BJ (cell line): Measurements from ENCODE around the gene EAPP. TPM values are rescaled to one million over a fixed set of nuclear protein-coding genes. Genes with fewer than 3 reads are reported as not detected.

Source experiments
- CTCF ChIA-PET: fragments of 350-600 bp; formaldehyde crosslinking; extraction: SDS; loops from one replicate; lab custom pipeline; 2021; ENCODE audit warnings: antibody characterized with exemption, inconsistent platforms; lab: Yijun Ruan, JAX
- POLR2A ChIA-PET: fragments of 300-600 bp; sonication (Branson Sonifier 250); formaldehyde crosslinking; extraction: SDS; loops from one replicate; lab custom pipeline; 2021; ENCODE audit warnings: antibody characterized with exemption; lab: Charles Lee
- DNase-seq: peaks from one replicate; pipeline ENCODE4 v3.0.0-alpha.2; 2011; ENCODE audit warnings: low read depth
- H3K27me3 ChIP-seq: 2 replicates; pipeline ENCODE4 v1.6.0; 2011; ENCODE audit warnings: low read length; ENCODE audit not compliant: control insufficient read depth, insufficient read depth
- H3K36me3 ChIP-seq: 2 replicates; pipeline ENCODE4 v1.5.1; 2011; ENCODE audit warnings: low read length; ENCODE audit not compliant: control insufficient read depth, insufficient read depth
- H3K4me3 ChIP-seq: 2 replicates; pipeline ENCODE4 v1.5.1; 2011; ENCODE audit warnings: low read depth, mild to moderate bottlenecking, control low read depth, low read length
- polyA minus RNA-seq: library from RNA; depleted of rRNA, polyadenylated mRNA; stranded (reverse); fragments of >200 nt; gene quantifications from 2 replicates; pipeline ENCODE4 v1.2.3, GENCODE V29; 2011; rRNA and poly(A)+ RNA removed
- polyA plus RNA-seq: library from polyadenylated mRNA; depleted of rRNA; stranded (reverse); fragments of >200 nt; gene quantifications from 2 replicates; pipeline ENCODE4 v1.2.3, GENCODE V29; 2011; rRNA removed
- TF ChIP-seq, protein P1 (sequence below): IDR thresholded peaks from 2 replicates; pipeline ENCODE4 v1.5.1; 2011; ENCODE audit warnings: low read depth, mild to moderate bottlenecking, control low read depth, inconsistent platforms, low read length, moderate library complexity; ENCODE audit not compliant: insufficient read depth

The EAPP gene, protein sequence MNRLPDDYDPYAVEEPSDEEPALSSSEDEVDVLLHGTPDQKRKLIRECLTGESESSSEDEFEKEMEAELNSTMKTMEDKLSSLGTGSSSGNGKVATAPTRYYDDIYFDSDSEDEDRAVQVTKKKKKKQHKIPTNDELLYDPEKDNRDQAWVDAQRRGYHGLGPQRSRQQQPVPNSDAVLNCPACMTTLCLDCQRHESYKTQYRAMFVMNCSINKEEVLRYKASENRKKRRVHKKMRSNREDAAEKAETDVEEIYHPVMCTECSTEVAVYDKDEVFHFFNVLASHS
- polyA plus RNA-seq (26.7 and 46.7 TPM in 2 replicates), polyA minus RNA-seq (12.1 and 16.3 TPM in 2 replicates)

DNA sequence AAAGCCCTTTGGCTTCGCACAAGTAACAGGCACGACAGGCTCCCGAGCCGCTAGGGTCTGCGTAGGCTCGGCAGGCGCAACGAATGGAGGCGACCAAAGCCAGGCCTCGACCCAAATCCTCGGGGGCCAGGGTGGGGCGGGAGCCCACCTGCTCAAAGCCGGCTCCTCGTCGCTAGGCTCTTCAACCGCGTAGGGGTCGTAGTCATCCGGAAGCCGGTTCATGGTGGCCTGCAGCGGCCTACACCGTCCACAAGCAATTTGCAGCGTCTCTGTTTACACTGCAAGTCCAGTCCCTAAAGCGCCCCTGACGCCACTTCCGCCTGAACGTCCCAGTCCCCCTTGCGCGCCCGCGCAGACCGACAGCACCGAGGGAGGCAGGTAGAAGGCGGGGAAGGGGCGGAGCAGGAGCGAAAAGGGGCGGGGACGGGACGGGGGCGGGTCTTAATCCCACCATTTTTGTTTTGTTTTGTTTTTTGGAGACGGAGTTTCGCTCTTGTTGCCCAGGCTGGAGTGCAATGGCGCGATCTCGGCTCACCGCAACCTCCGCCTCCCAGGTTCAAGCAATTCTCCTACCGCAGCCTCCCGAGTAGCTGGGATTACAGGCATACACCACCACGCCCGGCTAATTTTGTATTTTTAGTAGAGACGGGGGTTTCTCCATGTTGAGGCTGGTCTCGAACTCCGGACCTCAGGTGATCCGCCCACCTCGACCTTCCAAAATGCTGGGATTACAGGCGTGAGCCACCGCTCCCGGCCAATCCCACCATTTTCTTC lies at the start of gene EAPP:
TSS of gene EAPP (minus strand) at position 295 of the 774 bp plus-strand sequence. CDS start at position 222, 73 bp downstream.
- Histone ChIP-seq H3K36me3 (peaks cover 1% of the 10 kb centered on the region), H3K4me3 (peak within 1 kb of the TSS; percentile 100), H3K27me3 (no peaks in the 10 kb centered on the region)
- POLR2A ChIA-PET = no interaction called here
- peak; percentile 79 for DNase-seq
- TF ChIP-seq, protein P1, sequence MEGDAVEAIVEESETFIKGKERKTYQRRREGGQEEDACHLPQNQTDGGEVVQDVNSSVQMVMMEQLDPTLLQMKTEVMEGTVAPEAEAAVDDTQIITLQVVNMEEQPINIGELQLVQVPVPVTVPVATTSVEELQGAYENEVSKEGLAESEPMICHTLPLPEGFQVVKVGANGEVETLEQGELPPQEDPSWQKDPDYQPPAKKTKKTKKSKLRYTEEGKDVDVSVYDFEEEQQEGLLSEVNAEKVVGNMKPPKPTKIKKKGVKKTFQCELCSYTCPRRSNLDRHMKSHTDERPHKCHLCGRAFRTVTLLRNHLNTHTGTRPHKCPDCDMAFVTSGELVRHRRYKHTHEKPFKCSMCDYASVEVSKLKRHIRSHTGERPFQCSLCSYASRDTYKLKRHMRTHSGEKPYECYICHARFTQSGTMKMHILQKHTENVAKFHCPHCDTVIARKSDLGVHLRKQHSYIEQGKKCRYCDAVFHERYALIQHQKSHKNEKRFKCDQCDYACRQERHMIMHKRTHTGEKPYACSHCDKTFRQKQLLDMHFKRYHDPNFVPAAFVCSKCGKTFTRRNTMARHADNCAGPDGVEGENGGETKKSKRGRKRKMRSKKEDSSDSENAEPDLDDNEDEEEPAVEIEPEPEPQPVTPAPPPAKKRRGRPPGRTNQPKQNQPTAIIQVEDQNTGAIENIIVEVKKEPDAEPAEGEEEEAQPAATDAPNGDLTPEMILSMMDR = no peak
- CTCF ChIA-PET = interaction anchor here (0.6 kb wide), 1 partner anchor 33 kb away, joined by 3 read pairs; no protein-coding TSS in a partner anchor

DNA sequence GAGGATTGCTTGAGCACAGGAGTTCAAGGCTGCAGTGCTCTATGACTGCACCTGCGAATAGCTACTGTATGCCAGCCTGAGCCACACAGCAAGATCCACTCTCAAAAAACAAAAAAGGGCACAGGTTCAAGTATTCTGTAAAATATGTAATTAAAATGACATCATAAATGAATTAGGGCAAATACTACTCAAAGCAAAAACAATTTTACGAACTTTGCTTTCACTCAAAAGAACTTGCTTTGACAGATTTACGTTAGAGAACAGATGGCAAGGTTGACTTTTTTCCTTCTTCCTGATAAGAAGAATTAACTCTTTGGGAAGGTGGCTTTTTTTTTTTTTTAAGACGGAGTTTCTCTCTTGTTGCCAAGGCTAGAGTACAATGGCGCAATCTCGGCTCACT lies 44.0 kb upstream of the EAPP start:
- Histone ChIP-seq H3K27me3 (no peaks in the 10 kb centered on the region), H3K4me3 (no peak overlapping the region), H3K36me3 (peaks cover 18% of the 10 kb centered on the region)
- POLR2A ChIA-PET = no interaction called here
- CTCF ChIA-PET = interaction anchor here (0.6 kb wide), 1 partner anchor 9 kb away, joined by 3 read pairs; no protein-coding TSS in a partner anchor
- DNase-seq = no peak
- TF ChIP-seq, protein P1 = no peak

DNA sequence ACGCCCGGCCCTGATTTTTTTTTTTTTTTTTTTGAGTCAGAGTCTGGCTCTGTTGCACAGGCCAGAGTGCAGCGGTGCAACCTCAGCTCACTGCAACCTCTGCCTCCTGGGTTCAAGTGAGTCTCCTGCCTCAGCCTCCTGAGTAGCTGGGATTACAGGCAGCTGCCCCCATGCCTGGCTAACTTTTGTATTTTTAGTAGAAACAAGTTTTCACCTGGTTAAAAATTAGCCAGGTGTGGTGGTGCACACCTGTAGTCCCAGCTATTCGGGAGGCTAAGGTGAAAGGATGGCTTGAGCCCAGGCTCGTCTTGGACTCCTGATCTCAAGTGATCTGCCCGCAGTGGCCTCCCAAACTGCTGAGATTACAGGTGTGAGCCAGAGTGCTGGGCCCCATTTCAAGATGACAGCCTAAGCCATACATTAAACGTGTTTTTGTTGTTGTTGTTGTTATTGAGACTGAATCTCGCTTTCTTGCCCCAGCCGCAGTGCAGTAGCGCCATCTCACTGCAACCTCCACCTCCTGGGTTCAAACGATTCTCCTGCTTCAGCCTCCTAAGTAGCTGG lies 42.7 kb upstream of the EAPP start:
- Histone ChIP-seq H3K36me3 (peaks cover 15% of the 10 kb centered on the region), H3K4me3 (no peak overlapping the region), H3K27me3 (no peaks in the 10 kb centered on the region)
- DNase-seq = no peak
- CTCF ChIA-PET = no interaction called here
- TF ChIP-seq, protein P1 = no peak
- POLR2A ChIA-PET = no interaction called here

DNA sequence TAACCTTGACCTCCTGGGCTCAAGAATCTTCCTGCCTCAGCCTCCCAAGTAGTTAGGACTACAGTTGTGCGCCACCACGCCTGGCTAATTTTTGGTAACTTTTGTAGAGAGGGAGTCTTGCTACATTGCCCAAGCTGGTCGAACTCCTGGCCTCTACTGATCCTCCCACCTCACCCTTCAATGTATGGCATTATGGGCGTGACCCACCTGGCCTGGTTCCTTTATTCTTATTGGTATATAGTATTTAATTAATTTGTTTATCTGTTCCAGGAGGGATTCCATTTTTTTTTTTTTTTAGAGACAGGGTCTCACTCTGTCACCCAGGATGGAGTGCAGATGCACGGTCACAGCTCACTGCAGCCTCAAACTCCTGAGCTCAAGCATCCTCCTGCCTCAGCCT lies 40.9 kb upstream of the EAPP start:
- ChIA-PET POLR2A (no interaction called here), CTCF (no interaction called here)
- H3K4me3 ChIP-seq = no peak overlapping the region
- no peaks in the 10 kb centered on the region for H3K27me3 ChIP-seq
- peaks cover 12% of the 10 kb centered on the region for H3K36me3 ChIP-seq
- no peak for DNase-seq
- TF ChIP-seq, protein P1 = no peak

DNA sequence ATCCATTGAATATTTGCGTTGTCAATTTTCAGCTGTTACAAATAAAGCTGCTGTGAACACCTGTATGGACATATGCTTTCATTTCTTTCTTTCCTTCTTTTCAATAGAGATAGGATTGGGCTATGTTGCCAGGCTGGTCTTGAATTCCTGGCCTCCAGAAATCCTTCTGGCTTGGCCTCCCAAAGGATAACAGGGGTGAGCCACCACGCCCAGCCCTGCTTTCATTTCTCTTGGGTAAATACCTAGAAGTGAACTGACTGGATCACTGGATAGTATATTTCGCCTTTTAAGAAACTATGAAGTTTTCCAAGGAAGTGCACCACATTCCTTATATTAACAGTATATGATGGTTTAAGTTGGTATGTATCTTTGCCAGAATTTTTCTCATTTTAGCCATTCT lies 32.3 kb upstream of the EAPP start:
- CTCF ChIA-PET = no interaction called here
- TF ChIP-seq, protein P1 = no peak
- H3K4me3 ChIP-seq = no peak overlapping the region
- peaks cover 11% of the 10 kb centered on the region for H3K36me3 ChIP-seq
- no peaks in the 10 kb centered on the region for H3K27me3 ChIP-seq
- POLR2A ChIA-PET = no interaction called here
- no peak for DNase-seq
